GM23338 (cell line): ENCODE measurements around the gene MPC2. TPM values are rescaled to one million over a fixed set of nuclear protein-coding genes. Genes with fewer than 3 reads are reported as not detected.

Source experiments
- ATAC-seq: fragments of 200-7000 bp; cut with Tn5 transposase; 3 replicates; pipeline ENCODE4 v1.9.1; 2020
- DNase-seq: peaks from one replicate; pipeline ENCODE4 v3.0.0-alpha.2; 2015; ENCODE audit warnings: low spot score
- H2AFZ ChIP-seq: fragments of 200-600 bp; sonication (generic); 2 replicates; pipeline ENCODE4 v1.8.0; 2016; ENCODE audit warnings: antibody characterized with exemption, mild to moderate bottlenecking, moderate library complexity
- H3F3A ChIP-seq: fragments of 200-600 bp; sonication (generic); replicated peaks from 2 replicates; pipeline ENCODE4 v1.8.0; 2017; ENCODE audit warnings: antibody characterized with exemption, mixed run types, low read depth
- H3K27ac ChIP-seq: fragments of 200-600 bp; sonication (generic); 2 replicates; pipeline ENCODE4 v1.6.1; 2016; ENCODE audit warnings: low read depth
- H3K27me3 ChIP-seq: fragments of 200-600 bp; sonication (generic); 2 replicates; pipeline ENCODE4 v1.8.0; 2016; ENCODE audit warnings: mild to moderate bottlenecking, mixed run types, moderate library complexity; ENCODE audit not compliant: insufficient read depth
- H3K36me3 ChIP-seq: fragments of 200-600 bp; sonication (generic); 2 replicates; pipeline ENCODE4 v1.8.0; 2016; ENCODE audit warnings: mild to moderate bottlenecking; ENCODE audit not compliant: insufficient read depth
- H3K4me1 ChIP-seq: fragments of 200-600 bp; sonication (generic); 2 replicates; pipeline ENCODE4 v1.8.0; 2016; ENCODE audit warnings: mild to moderate bottlenecking, moderate library complexity; ENCODE audit not compliant: insufficient read depth
- H3K4me2 ChIP-seq: fragments of 200-600 bp; sonication (generic); 2 replicates; pipeline ENCODE4 v1.7.1; 2017; ENCODE audit warnings: mixed run types
- H3K4me3 ChIP-seq: fragments of 200-600 bp; sonication (generic); 2 replicates; pipeline ENCODE4 v1.6.1; 2016; ENCODE audit warnings: mixed run types
- H3K79me2 ChIP-seq: fragments of 200-600 bp; sonication (generic); replicated peaks from 2 replicates; pipeline ENCODE4 v1.8.0; 2017; ENCODE audit warnings: mild to moderate bottlenecking; ENCODE audit not compliant: insufficient read depth
- H3K9me2 ChIP-seq: fragments of 200-600 bp; sonication (generic); 2 replicates; pipeline ENCODE4 v1.8.0; 2017; ENCODE audit not compliant: insufficient read depth
- H4K20me1 ChIP-seq: fragments of 200-600 bp; sonication (generic); replicated peaks from 2 replicates; pipeline ENCODE4 v1.8.0; 2017; ENCODE audit warnings: mild to moderate bottlenecking; ENCODE audit not compliant: insufficient read depth
- H3K27ac Mint-ChIP-seq: 2 replicates; pipeline ENCODE4 v1.8.0; 2020; ENCODE audit warnings: inconsistent platforms, mild to moderate bottlenecking, moderate library complexity, mixed read lengths
- H3K27me3 Mint-ChIP-seq: 3 replicates; pipeline ENCODE4 v1.8.0; 2022; ENCODE audit warnings: low read depth, mild to moderate bottlenecking, moderate library complexity, mixed read lengths, inconsistent platforms; ENCODE audit not compliant: insufficient read depth, poor library complexity
- H3K36me3 Mint-ChIP-seq: 3 replicates; pipeline ENCODE4 v1.8.0; 2021; ENCODE audit warnings: low read depth, mild to moderate bottlenecking, inconsistent platforms, moderate library complexity, mixed read lengths
- H3K4me1 Mint-ChIP-seq: 3 replicates; pipeline ENCODE4 v1.8.0; 2020; ENCODE audit warnings: mild to moderate bottlenecking, inconsistent platforms, mixed read lengths
- H3K4me3 Mint-ChIP-seq: 3 replicates; pipeline ENCODE4 v1.8.0; 2021; ENCODE audit warnings: moderate library complexity, mild to moderate bottlenecking, inconsistent platforms, mixed read lengths
- H3K9me3 Mint-ChIP-seq: 3 replicates; pipeline ENCODE4 v1.8.0; 2020; ENCODE audit warnings: moderate library complexity, mild to moderate bottlenecking, inconsistent platforms, mixed read lengths
- CREB1 ChIP-seq: fragments of 250-450 bp; sonication (Bioruptor Pico); IDR thresholded peaks from 2 replicates; pipeline ENCODE4 v1.5.0; 2020; ENCODE audit warnings: low read depth, mild to moderate bottlenecking, moderate library complexity
- CTCF ChIP-seq, 2 experiments: fragments of 200-600 bp in 1 of 2; sonication (generic) in 1 of 2; conservative IDR thresholded peaks; 2 replicates each; pipeline versions ENCODE4 v1.5.1 to v1.6.1; 2016 to 2017; ENCODE audit warnings: antibody characterized with exemption in 2 of 2, low read depth in 2 of 2, mild to moderate bottlenecking in 2 of 2, moderate library complexity in 1 of 2
- ETS1 ChIP-seq: IDR thresholded peaks from 2 replicates; pipeline ENCODE4 v1.6.1; 2016; ENCODE audit warnings: antibody characterized with exemption
- EZH2 ChIP-seq: fragments of 200-600 bp; sonication (generic); IDR thresholded peaks from one replicate; pipeline ENCODE4 v1.8.0; 2017; ENCODE audit warnings: antibody characterized with exemption, mild to moderate bottlenecking, low read depth; ENCODE audit not compliant: unreplicated experiment
- JUNB ChIP-seq: IDR thresholded peaks from one replicate; pipeline ENCODE4 v1.6.1; 2016; ENCODE audit warnings: antibody characterized with exemption; ENCODE audit not compliant: unreplicated experiment
- NANOG ChIP-seq: IDR thresholded peaks from 2 replicates; pipeline ENCODE4 v1.6.1; 2016; ENCODE audit warnings: antibody characterized with exemption, borderline replicate concordance
- POLR2AphosphoS5 ChIP-seq: IDR thresholded peaks from 2 replicates; pipeline ENCODE4 v1.6.1; 2016; ENCODE audit warnings: antibody characterized with exemption, low read depth
- REST ChIP-seq: IDR thresholded peaks from one replicate; pipeline ENCODE4 v1.6.1; 2018; ENCODE audit warnings: antibody characterized with exemption; ENCODE audit not compliant: unreplicated experiment
- STAT1 ChIP-seq: IDR thresholded peaks from one replicate; pipeline ENCODE4 v1.6.1; 2016; ENCODE audit warnings: antibody characterized with exemption; ENCODE audit not compliant: unreplicated experiment
- ZNF114 ChIP-seq: fragments of 250-450 bp; sonication (Bioruptor Pico); IDR thresholded peaks from 2 replicates; pipeline ENCODE4 v1.5.0; 2020; ENCODE audit warnings: mild to moderate bottlenecking, moderate library complexity
- ZNF331 ChIP-seq: fragments of 250-450 bp; sonication (Bioruptor Pico); IDR thresholded peaks from 2 replicates; pipeline ENCODE4 v1.5.0; 2020; ENCODE audit warnings: low read depth, mild to moderate bottlenecking, moderate library complexity
- polyA plus RNA-seq: library from polyadenylated mRNA; unstranded; fragments of >200 nt; fragmentation: Nextera tagmentation; extraction: Ambion mirVana; gene quantifications from 2 replicates; pipeline ENCODE4 v1.2.1, GENCODE V29; 2016
- total RNA-seq: library from RNA; depleted of rRNA; stranded (reverse); fragments of >200 nt; shearing (Covaris generic); gene quantifications from 2 replicates; pipeline ENCODE4 v1.2.3, GENCODE V29; 2014

Gene MPC2
- total and polyA plus RNA-seq, 2 experiments from 2014 or later: 21.6 to 76.9 TPM

GRCh38 chr1:167927046-167927754 is 9.7 kb downstream of the MPC2 start (continued):
- TF ChIP-seq POLR2AphosphoS5: no peak
- TF ChIP-seq ZNF114 (CRISPR knock-in tag): no peak

GRCh38 chr1:167926486-167926997 is 10.3 kb downstream of the MPC2 start:
- peak; percentile 68 for ATAC-seq
- peak overlapping the region; percentile 45; the same call in 1 of the 2 replicates for H3K27ac ChIP-seq
- H2AFZ ChIP-seq: no peak overlapping the region
- H3F3A ChIP-seq: no peaks in the 10 kb centered on the region
- Mint-ChIP-seq H3K4me1 (peaks cover 8% of the 10 kb centered on the region; the same call in 2 of the 3 replicates), H3K36me3 (no peaks in the 10 kb centered on the region), H3K27ac (no peak overlapping the region), H3K9me3 (no peaks in the 10 kb centered on the region), H3K4me3 (no peak overlapping the region), H3K27me3 (no peaks in the 10 kb centered on the region)
- no peak overlapping the region for H3K4me2 ChIP-seq
- H3K4me1 ChIP-seq: peaks cover 34% of the 10 kb centered on the region
- TF ChIP-seq CTCF (conservative IDR thresholded peaks at IDR 0.05; ENCODE audit: low read depth in 2 of 2) (peak in 1 of 2 experiments; percentile 35; a peak in 2 of 4 replicates), JUNB (no peak)
- H4K20me1 ChIP-seq: no peaks in the 10 kb centered on the region
- peaks cover 13% of the 10 kb centered on the region for H3K79me2 ChIP-seq
- no peak overlapping the region for H3K4me3 ChIP-seq
- peak; percentile 42 for DNase-seq
- H3K27me3 ChIP-seq: no peaks in the 10 kb centered on the region
- H3K36me3 ChIP-seq: no peaks in the 10 kb centered on the region
- no peaks in the 10 kb centered on the region for H3K9me2 ChIP-seq

- ATAC-seq: no peak
- Mint-ChIP-seq H3K27ac (no peak overlapping the region), H3K27me3 (no peaks in the 10 kb centered on the region), H3K9me3 (no peaks in the 10 kb centered on the region), H3K4me1 (peaks cover 8% of the 10 kb centered on the region; the same call in 2 of the 3 replicates), H3K36me3 (no peaks in the 10 kb centered on the region), H3K4me3 (no peak overlapping the region)
- peaks cover 12% of the 10 kb centered on the region for H3K79me2 ChIP-seq
- no peaks in the 10 kb centered on the region for H3K36me3 ChIP-seq
- no peak overlapping the region for H3K27ac ChIP-seq
- H3K4me1 ChIP-seq: peaks cover 34% of the 10 kb centered on the region
- H3K4me3 ChIP-seq: no peak overlapping the region
- TF ChIP-seq REST (no peak), CTCF (conservative IDR thresholded peaks at IDR 0.05; ENCODE audit: low read depth in 2 of 2) (no peak), CREB1 (no peak), JUNB (no peak), STAT1 (no peak), ZNF331 (CRISPR knock-in tag) (no peak), ZNF114 (CRISPR knock-in tag) (no peak), NANOG (no peak), POLR2AphosphoS5 (no peak), EZH2 (no peak), ETS1 (no peak)
- no peak overlapping the region for H2AFZ ChIP-seq
- no peaks in the 10 kb centered on the region for H3F3A ChIP-seq
- no peaks in the 10 kb centered on the region for H4K20me1 ChIP-seq
- no peaks in the 10 kb centered on the region for H3K27me3 ChIP-seq
- H3K9me2 ChIP-seq: no peaks in the 10 kb centered on the region
- H3K4me2 ChIP-seq: no peak overlapping the region
- no peak for DNase-seq
These were observed 12.2 kb downstream of the MPC2 start for GRCh38 chr1:167924543-167925231.
